Choroid plexus epithelial cell (primary cell): Measurements from ENCODE around the gene PHLDB2.

Source experiments
- DNase-seq: peaks from one replicate; pipeline ENCODE4 v3.0.0-alpha.2; 2010; ENCODE audit warnings: low read depth
- H3K4me3 ChIP-seq: 2 replicates; pipeline ENCODE4 v1.5.1; 2011; ENCODE audit warnings: low read depth, mild to moderate bottlenecking, control low read depth, low read length, moderate library complexity
- CTCF ChIP-seq: conservative IDR thresholded peaks from 2 replicates; pipeline ENCODE4 v1.5.1; 2011; ENCODE audit warnings: low read depth, mild to moderate bottlenecking, control low read depth, inconsistent platforms, low read length, moderate library complexity

The PHLDB2 gene

GRCh38 chr3:112020674-112021085 is 161.6 kb downstream of the PHLDB2 start:
- DNase-seq, result no peak
- H3K4me3 ChIP-seq, result no peak overlapping the region
- no peak for TF ChIP-seq CTCF
